GM21526 (cell line): ENCODE measurements around the gene NNMT.

ENCODE experiments used
- ATAC-seq: cut with Tn5 transposase; IDR thresholded peaks from one replicate; pipeline ENCODE4 v1.9.1; 2021; ENCODE audit warnings: moderate library complexity; ENCODE audit not compliant: unreplicated experiment, low FRiP score

The NNMT gene

GRCh38 chr11:114295676-114296604, at the start of gene NNMT:
TSS of gene NNMT (plus strand) at chr11:114296399. CDS start at chr11:114296557, 158 bp downstream.
- ATAC-seq: no peak

GRCh38 chr11:114247070-114247789, 49.0 kb upstream of the NNMT start:
- ATAC-seq: no peak

GRCh38 chr11:114250180-114250579, 46.0 kb upstream of the NNMT start:
- no peak for ATAC-seq

GRCh38 chr11:114250993-114251814, 45.0 kb upstream of the NNMT start:
- no peak for ATAC-seq

DNA sequence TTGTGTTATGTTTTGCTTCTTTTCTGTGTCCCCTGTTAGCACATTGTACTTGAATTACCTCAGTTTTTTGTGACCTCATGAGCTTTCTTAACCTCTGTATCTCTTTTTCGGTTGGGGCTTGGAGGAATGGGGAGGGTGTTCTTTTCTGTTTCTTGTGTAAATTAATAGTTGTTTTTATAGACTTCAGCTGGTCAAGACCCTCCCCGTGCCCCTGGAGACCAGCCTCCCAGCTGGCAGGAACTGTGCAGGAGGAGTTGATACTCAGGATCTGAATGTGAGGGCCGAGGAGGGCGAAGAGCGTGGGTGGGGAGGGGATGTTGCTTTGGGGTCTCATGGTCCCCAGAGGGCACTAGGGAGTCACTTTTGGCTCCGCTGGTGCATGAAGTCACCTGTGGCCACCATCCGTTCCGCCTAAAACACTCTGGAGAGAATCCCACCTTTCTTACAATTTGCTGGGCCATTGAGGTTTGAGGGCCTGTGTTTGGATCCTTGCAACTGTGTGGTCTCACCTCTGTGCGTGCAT, 44.3 kb upstream of the NNMT start:
- ATAC-seq: no peak

- ATAC-seq: no peak
These were observed 43.4 kb upstream of the NNMT start for GRCh38 chr11:114252767-114253166.

DNA sequence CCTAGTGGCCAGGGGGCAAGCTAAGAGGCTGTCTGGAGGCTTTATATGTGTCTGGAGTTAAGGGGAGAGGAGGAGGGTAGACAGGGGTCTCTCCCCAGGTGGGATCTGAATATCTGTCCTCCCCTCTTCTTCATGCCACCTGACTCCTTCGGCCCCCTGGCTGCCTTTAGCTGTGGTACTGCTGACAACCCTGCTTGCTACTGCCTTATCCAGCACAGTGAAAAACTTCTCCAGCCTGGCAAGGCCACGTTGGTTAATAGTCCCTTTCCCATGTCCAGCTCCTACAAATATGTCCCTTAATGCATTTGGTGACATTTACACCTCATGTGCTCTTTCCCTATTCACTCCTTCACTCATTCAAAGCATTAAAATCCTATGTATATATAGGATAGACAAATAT, 42.4 kb upstream of the NNMT start:
- ATAC-seq: no peak

DNA sequence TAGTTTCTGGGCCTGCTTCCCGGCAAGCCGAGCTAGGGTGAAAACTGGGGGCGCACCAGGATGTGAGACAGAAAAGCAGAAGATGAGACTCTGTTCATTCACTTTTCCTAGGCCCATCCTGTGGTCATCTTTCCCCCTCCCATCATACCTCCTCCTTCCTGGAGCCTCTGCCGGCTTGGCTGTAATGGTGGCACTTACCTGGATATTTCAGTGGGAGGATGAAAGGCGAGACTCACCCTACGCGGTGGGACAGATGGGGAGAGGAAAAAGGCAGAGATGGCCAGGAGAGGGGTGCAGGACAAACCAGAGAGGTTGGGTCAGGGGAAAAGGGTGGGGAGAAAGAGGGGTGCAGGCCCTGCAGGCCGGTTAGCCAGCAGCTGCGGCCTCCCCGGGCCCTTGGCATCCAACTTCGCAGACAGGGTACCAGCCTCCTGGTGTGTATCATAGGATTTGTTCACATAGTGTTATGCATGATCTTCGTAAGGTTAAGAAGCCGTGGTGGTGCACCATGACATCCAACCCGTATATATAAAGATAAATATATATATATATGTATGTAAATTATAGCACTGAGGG, 41.5 kb upstream of the NNMT start:
- no peak for ATAC-seq

DNA sequence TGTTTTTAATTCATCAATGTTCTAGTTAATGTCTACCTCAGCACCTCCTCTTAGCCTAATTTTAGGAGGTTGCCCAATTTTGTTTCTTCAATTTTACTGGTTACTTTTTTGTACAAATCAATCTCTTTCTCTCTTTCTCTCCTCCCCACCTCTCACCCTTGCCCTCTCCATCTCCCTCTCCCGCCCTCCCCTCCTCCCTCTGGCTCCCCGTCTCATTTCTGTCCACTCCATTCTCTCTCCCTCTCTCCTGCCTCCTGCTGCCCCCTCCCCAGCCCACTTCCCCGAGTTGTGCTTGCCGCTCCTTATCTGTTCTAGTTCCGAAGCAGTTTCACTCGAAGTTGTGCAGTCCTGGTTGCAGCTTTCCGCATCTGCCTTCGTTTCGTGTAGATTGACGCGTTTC, 40.9 kb upstream of the NNMT start:
- no peak for ATAC-seq

- no peak for ATAC-seq
These were observed 39.8 kb upstream of the NNMT start for GRCh38 chr11:114256176-114256966.

DNA sequence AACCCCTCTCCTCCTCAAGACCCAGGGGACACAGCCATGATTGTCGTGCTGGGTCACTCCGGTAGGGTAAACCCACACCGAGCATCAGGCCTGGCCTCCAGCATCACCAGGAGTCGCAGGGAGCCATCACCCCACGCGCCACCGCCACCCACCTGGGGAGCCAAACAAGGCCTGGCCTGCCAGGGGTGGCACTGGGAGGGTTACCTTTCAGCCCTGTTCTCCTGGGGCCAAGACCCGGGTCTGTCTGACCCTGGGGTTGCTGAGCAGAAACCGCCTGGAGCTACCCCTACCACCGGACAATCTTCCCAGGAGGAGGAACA, 39.3 kb upstream of the NNMT start:
- ATAC-seq: no peak

- no peak for ATAC-seq
These were observed 38.3 kb upstream of the NNMT start for GRCh38 chr11:114257621-114258558.

DNA sequence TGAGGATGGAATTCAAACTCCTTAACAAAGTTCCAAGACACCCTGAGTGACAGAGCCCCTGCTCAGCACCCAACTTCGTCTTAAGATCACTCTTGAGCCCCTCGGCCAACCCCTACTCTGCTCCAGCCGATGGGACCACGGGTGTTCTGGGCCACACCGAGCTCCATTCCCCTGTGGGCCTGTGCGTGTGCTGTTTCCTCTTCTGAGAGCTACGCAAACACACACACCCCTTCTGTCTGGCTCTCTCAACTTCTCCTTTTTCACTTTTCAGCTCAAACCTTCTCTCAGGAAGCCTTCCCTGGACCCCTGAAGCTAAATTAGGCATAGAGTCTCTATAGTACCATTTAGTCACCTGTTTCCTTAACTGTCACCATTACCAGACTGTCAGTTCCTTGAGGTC, 37.5 kb upstream of the NNMT start:
- no peak for ATAC-seq

DNA sequence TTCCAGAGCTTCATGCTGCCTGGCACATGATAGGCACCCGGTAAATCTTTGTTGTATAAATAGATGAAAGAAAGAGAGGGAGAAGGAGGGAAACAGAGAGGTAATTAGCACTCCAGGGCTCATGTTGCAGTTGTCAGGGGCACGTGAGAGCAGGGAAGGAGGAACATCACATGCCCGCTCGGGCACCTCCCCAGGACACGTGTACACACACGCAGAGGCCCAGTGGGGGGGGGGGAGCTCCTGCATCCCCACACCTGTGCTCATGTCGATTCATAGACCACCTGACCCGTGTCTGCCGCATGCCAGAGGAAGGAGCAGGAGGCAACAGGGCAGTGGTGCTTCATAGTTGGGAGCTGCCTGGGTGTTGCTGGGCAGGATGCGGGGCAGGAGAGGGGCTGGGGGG, 37.1 kb upstream of the NNMT start:
- ATAC-seq: no peak

DNA sequence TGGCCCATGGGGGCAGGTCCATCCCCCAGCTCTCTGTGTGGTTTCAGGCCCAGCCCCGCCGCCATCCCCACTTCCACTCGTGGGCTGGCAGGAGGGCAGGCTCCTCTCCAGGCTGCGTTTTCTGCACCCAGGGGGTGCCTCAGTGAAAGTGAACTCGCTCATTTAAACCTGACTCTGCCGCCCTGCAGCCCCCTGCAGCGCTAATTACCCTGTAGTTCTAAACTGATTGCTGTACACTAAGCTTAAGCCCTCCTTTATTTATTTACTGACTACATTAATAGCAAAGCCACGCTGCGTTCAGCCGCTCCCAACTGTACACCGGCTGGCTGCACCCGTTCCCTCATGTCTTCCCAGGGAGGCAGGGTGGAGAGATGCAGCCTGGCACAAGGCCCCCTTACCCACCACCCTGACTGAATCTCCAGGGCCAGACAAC, 36.6 kb upstream of the NNMT start:
- ATAC-seq: no peak

- no peak for ATAC-seq
These were observed 36.1 kb upstream of the NNMT start for GRCh38 chr11:114260077-114260476.

GRCh38 chr11:114260483-114260882, 35.7 kb upstream of the NNMT start:
- no peak for ATAC-seq

DNA sequence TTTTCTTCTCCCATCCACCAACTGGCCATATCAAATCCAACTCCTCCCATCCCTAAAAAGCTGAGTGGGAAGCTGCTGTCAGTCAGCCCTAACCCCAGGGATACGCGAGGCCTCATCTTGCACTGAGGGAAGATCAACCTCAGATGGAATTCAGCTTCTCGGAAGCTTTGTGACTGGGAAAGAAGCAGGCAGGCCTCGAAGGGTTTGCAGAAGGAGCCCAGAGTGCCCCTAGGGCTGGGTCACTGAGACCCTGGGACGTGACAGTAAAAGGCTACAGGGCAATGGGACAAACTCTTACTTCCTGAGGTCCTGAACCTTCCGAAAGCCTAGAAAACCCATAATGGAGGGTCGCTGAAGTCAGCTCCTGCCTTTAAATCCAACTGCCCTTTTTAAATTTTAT, 34.4 kb upstream of the NNMT start:
- ATAC-seq: no peak
